Brain microvascular endothelial cell (primary cell): ENCODE measurements around the gene ZBED6.
A peak's percentile ranks its signal among the peaks of the same experiment; 100 is the strongest.

Experiments used
- DNase-seq: peaks from one replicate; pipeline ENCODE4 v3.0.0-alpha.2; 2020
- H3K27ac ChIP-seq: fragments of 250-450 bp; sonication (Bioruptor Pico); 2 replicates; pipeline ENCODE4 v1.5.1; 2020; ENCODE audit warnings: mild to moderate bottlenecking, moderate library complexity
- H3K27me3 ChIP-seq: fragments of 250-450 bp; sonication (Bioruptor Pico); replicated peaks from 2 replicates; pipeline ENCODE4 v1.5.1; 2020; ENCODE audit warnings: mild to moderate bottlenecking
- H3K36me3 ChIP-seq: fragments of 250-450 bp; sonication (Bioruptor Pico); replicated peaks from 2 replicates; pipeline ENCODE4 v1.5.1; 2020; ENCODE audit warnings: mild to moderate bottlenecking
- H3K4me3 ChIP-seq: 2 replicates; pipeline ENCODE4 v1.5.1; 2011; ENCODE audit warnings: low read depth, mild to moderate bottlenecking, control low read depth, low read length, moderate library complexity
- CTCF ChIP-seq: IDR thresholded peaks from 2 replicates; pipeline ENCODE4 v1.5.1; 2011; ENCODE audit warnings: low read depth, mild to moderate bottlenecking, moderate library complexity, low read length, control low read depth, inconsistent platforms; ENCODE audit errors: missing control alignments
- in situ Hi-C: cut with HindIII; loops from 2 replicates; pipeline ENCODE4 v1.10.0; 2017; ENCODE audit warnings: low sequenced_read_pairs, low pct_ligation_motif_present

The ZBED6 gene

GRCh38 chr1:203776636-203777035, 18.8 kb upstream of the ZBED6 start:
- Histone ChIP-seq H3K27me3 (no peaks in the 10 kb centered on the region), H3K36me3 (no peaks in the 10 kb centered on the region), H3K4me3 (no peak overlapping the region), H3K27ac (no peak overlapping the region)
- DNase-seq: no peak
- in situ Hi-C loops: no loop called here
- peak; percentile 26 for TF ChIP-seq CTCF

- H3K36me3 ChIP-seq: no peaks in the 10 kb centered on the region
- no peak overlapping the region for H3K4me3 ChIP-seq
- no peaks in the 10 kb centered on the region for H3K27me3 ChIP-seq
- in situ Hi-C loops: no loop called here
- no peak for TF ChIP-seq CTCF
- no peak for DNase-seq
- H3K27ac ChIP-seq: no peak overlapping the region
Observed at GRCh38 chr1:203777596-203777995, 17.8 kb upstream of the ZBED6 start.

GRCh38 chr1:203778146-203778545, 17.3 kb upstream of the ZBED6 start:
- DNase-seq: no peak
- TF ChIP-seq CTCF: no peak
- Histone ChIP-seq H3K27me3 (no peaks in the 10 kb centered on the region), H3K27ac (no peak overlapping the region), H3K4me3 (no peak overlapping the region), H3K36me3 (no peaks in the 10 kb centered on the region)
- in situ Hi-C loops: no loop called here

GRCh38 chr1:203778789-203779188, 16.6 kb upstream of the ZBED6 start:
- Histone ChIP-seq H3K27ac (no peak overlapping the region), H3K27me3 (no peaks in the 10 kb centered on the region), H3K4me3 (no peak overlapping the region), H3K36me3 (no peaks in the 10 kb centered on the region)
- TF ChIP-seq CTCF: no peak
- in situ Hi-C loops: no loop called here
- DNase-seq: no peak

- Histone ChIP-seq H3K27ac (no peak overlapping the region), H3K36me3 (no peaks in the 10 kb centered on the region), H3K27me3 (no peaks in the 10 kb centered on the region), H3K4me3 (no peak overlapping the region)
- TF ChIP-seq CTCF: no peak
- in situ Hi-C loops: no loop called here
- no peak for DNase-seq
Observed at GRCh38 chr1:203781962-203782361, 13.5 kb upstream of the ZBED6 start.

GRCh38 chr1:203789966-203790365, 5.5 kb upstream of the ZBED6 start:
- no peaks in the 10 kb centered on the region for H3K27me3 ChIP-seq
- no peaks in the 10 kb centered on the region for H3K36me3 ChIP-seq
- TF ChIP-seq CTCF: no peak
- H3K4me3 ChIP-seq: no peak overlapping the region
- no peak for DNase-seq
- no peak overlapping the region for H3K27ac ChIP-seq
- in situ Hi-C loops: no loop called here
